ENCODE data around the gene PDE7B.

The PDE7B gene

DNA sequence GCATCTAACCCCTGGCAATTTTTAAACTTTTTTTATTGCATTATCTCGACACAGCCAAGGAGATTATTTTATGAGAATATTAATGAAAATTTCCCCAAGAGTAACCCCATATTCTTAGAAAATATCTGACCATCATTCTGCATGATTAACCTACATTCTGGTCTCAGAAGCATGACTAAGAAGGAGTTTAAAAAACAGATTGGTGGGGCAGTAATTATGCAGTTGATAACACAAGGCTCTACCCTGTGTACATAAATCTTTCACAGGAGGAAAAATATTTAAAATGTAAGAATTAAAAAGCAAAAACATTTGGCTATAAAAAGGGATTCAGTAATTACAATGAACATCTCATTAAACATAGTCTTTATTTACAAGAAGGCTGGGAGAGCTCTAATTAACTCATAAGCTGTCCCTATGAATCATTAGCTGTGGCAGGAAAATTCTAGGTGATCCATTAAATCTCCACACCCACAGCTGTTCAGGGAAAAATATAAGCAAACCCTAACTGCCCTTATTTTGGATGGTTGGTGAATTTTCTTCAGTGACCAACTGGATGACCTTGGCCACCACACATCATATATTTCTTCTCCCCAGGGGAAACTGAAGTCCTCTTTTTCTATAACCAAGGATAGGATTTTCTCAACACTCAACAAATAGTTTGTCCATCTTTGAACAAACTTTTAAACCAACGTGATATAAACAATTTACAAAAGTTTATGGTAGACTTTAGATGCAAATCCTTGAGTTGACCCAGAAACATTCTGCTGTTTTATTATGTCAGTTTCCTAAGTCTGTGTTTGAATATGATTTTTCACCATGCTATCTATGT lies 59.5 kb downstream of the PDE7B start:
- Histone ChIP-seq H3K4me3 (ENCODE audit: low read depth in 1 of 2, low read length in 2 of 2) (no peak overlapping the region), H3K9me3 (ENCODE audit: low read length) (no peaks in the 10 kb centered on the region), H3K36me3 (ENCODE audit: insufficient read depth, low read length) (no peaks in the 10 kb centered on the region), H3K27me3 (ENCODE audit: control insufficient read depth in 1 of 2, insufficient read depth in 2 of 2, low read length in 2 of 2) (no peaks in the 10 kb centered on the region), H3K9ac (ENCODE audit: low read length) (no peak overlapping the region), H3K27ac (ENCODE audit: low read depth, low read length) (no peak overlapping the region), H3K4me1 (ENCODE audit: insufficient read depth, low read length) (no peaks in the 10 kb centered on the region)

DNA sequence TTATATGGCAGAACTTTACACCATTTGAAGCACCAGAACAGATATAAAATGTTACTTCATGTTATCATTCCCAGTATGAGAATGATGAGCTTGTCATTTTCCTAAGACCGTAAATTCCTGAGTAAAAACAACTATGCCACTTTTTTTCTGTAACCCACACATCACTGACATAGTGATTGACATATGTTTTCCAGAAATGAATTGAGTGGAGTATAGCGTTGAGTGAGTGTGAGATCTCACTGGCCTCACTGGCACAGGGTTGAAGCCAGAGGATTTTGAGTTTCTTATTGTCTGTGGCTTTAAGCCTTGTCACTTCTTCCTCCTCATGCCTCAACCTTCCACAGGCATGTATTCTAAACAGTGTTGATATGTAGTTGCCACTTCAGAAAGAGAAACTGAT lies 62.3 kb downstream of the PDE7B start:
- no peak overlapping the region for H3K9ac ChIP-seq (ENCODE audit: low read length)
- no peak overlapping the region for H3K27ac ChIP-seq (ENCODE audit: low read depth, low read length)
- H3K9me3 ChIP-seq (ENCODE audit: low read length), result no peaks in the 10 kb centered on the region
- H3K4me3 ChIP-seq (ENCODE audit: low read depth in 1 of 2, low read length in 2 of 2), result no peak overlapping the region
- H3K27me3 ChIP-seq (ENCODE audit: control insufficient read depth in 1 of 2, insufficient read depth in 2 of 2, low read length in 2 of 2), result peaks cover 0 to 7% of the 10 kb centered on the region in 2 donors
- no peaks in the 10 kb centered on the region for H3K4me1 ChIP-seq (ENCODE audit: insufficient read depth, low read length)
- H3K36me3 ChIP-seq (ENCODE audit: insufficient read depth, low read length), result no peaks in the 10 kb centered on the region

DNA sequence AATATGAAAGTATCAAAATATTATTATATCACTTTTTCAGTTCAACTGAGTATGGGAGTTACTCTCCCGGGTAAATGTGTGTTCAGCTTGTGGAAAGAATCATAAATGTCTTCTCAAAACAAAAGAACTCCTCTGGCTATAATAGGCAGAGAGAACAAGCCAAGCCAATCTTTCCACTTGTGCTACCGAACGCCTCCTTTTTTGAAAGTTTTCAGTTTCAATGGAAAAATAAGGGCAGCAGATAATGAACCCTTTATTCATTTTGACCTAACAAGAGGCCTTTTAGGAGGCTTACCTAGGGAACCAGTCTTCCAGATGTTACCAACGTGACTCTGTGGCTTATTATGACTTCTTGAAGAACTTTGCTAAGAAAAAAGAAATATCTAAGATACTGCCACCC lies 67.5 kb downstream of the PDE7B start:
- peaks cover 22% of the 10 kb centered on the region for H3K4me1 ChIP-seq (ENCODE audit: insufficient read depth, low read length)
- no peak overlapping the region for H3K4me3 ChIP-seq (ENCODE audit: low read depth in 1 of 2, low read length in 2 of 2)
- no peak overlapping the region for H3K27ac ChIP-seq (ENCODE audit: low read depth, low read length)
- no peaks in the 10 kb centered on the region for H3K9me3 ChIP-seq (ENCODE audit: low read length)
- no peak overlapping the region for H3K9ac ChIP-seq (ENCODE audit: low read length)
- peaks cover 0 to 7% of the 10 kb centered on the region in 2 donors for H3K27me3 ChIP-seq (ENCODE audit: control insufficient read depth in 1 of 2, insufficient read depth in 2 of 2, low read length in 2 of 2)
- H3K36me3 ChIP-seq (ENCODE audit: insufficient read depth, low read length), result no peaks in the 10 kb centered on the region

- peaks cover 22% of the 10 kb centered on the region for H3K4me1 ChIP-seq (ENCODE audit: insufficient read depth, low read length)
- peaks cover 0 to 7% of the 10 kb centered on the region in 2 donors for H3K27me3 ChIP-seq (ENCODE audit: control insufficient read depth in 1 of 2, insufficient read depth in 2 of 2, low read length in 2 of 2)
- no peaks in the 10 kb centered on the region for H3K36me3 ChIP-seq (ENCODE audit: insufficient read depth, low read length)
- no peaks in the 10 kb centered on the region for H3K9me3 ChIP-seq (ENCODE audit: low read length)
- H3K27ac ChIP-seq (ENCODE audit: low read depth, low read length), result no peak overlapping the region
- H3K9ac ChIP-seq (ENCODE audit: low read length), result no peak overlapping the region
- H3K4me3 ChIP-seq (ENCODE audit: low read depth in 1 of 2, low read length in 2 of 2), result no peak overlapping the region
Observed at GRCh38 chr6:135920689-135921088, 69.2 kb downstream of the PDE7B start.

GRCh38 chr6:135921188-135921587 lies 69.7 kb downstream of the PDE7B start:
- Histone ChIP-seq H3K36me3 (ENCODE audit: insufficient read depth, low read length) (no peaks in the 10 kb centered on the region), H3K9ac (ENCODE audit: low read length) (no peak overlapping the region), H3K9me3 (ENCODE audit: low read length) (no peaks in the 10 kb centered on the region), H3K27ac (ENCODE audit: low read depth, low read length) (no peak overlapping the region), H3K4me3 (ENCODE audit: low read depth in 1 of 2, low read length in 2 of 2) (no peak overlapping the region), H3K27me3 (ENCODE audit: control insufficient read depth in 1 of 2, insufficient read depth in 2 of 2, low read length in 2 of 2) (peaks cover 0 to 7% of the 10 kb centered on the region in 2 donors), H3K4me1 (ENCODE audit: insufficient read depth, low read length) (peaks cover 22% of the 10 kb centered on the region)

DNA sequence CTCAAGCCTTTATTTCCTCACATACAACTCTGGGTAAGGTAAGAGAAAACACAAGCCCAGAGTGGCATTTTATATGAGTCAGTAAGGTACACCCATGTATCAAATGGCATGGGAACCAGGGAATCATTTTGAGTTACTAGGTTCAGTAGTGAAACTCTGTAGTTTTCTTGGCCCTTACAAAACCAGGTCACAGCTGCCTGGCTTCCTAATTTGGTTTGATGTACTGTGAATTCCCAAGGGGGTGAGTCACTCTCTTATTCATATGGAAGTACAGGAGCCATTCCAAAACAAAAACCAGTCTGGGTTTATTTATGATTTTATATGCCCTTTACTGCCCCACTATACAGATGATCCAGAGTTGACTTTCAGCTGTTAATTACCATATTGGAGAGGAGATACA lies 70.7 kb downstream of the PDE7B start:
- peaks cover 22% of the 10 kb centered on the region for H3K4me1 ChIP-seq (ENCODE audit: insufficient read depth, low read length)
- peaks cover 0 to 6% of the 10 kb centered on the region in 2 donors for H3K27me3 ChIP-seq (ENCODE audit: control insufficient read depth in 1 of 2, insufficient read depth in 2 of 2, low read length in 2 of 2)
- H3K9me3 ChIP-seq (ENCODE audit: low read length), result no peaks in the 10 kb centered on the region
- H3K27ac ChIP-seq (ENCODE audit: low read depth, low read length), result no peak overlapping the region
- H3K36me3 ChIP-seq (ENCODE audit: insufficient read depth, low read length), result no peaks in the 10 kb centered on the region
- H3K9ac ChIP-seq (ENCODE audit: low read length), result no peak overlapping the region
- no peak overlapping the region for H3K4me3 ChIP-seq (ENCODE audit: low read depth in 1 of 2, low read length in 2 of 2)

GRCh38 chr6:135922746-135923145 lies 71.2 kb downstream of the PDE7B start:
- H3K27ac ChIP-seq (ENCODE audit: low read depth, low read length), result no peak overlapping the region
- H3K9me3 ChIP-seq (ENCODE audit: low read length), result no peaks in the 10 kb centered on the region
- peaks cover 22% of the 10 kb centered on the region for H3K4me1 ChIP-seq (ENCODE audit: insufficient read depth, low read length)
- H3K9ac ChIP-seq (ENCODE audit: low read length), result no peak overlapping the region
- H3K27me3 ChIP-seq (ENCODE audit: control insufficient read depth in 1 of 2, insufficient read depth in 2 of 2, low read length in 2 of 2), result no peaks in the 10 kb centered on the region
- H3K36me3 ChIP-seq (ENCODE audit: insufficient read depth, low read length), result no peaks in the 10 kb centered on the region
- no peak overlapping the region for H3K4me3 ChIP-seq (ENCODE audit: low read depth in 1 of 2, low read length in 2 of 2)

GRCh38 chr6:135932651-135933050 lies 81.2 kb downstream of the PDE7B start:
- Histone ChIP-seq H3K4me3 (ENCODE audit: low read depth in 1 of 2, low read length in 2 of 2) (no peak overlapping the region), H3K36me3 (ENCODE audit: insufficient read depth, low read length) (no peaks in the 10 kb centered on the region), H3K9ac (ENCODE audit: low read length) (no peak overlapping the region), H3K27ac (ENCODE audit: low read depth, low read length) (no peak overlapping the region), H3K27me3 (ENCODE audit: control insufficient read depth in 1 of 2, insufficient read depth in 2 of 2, low read length in 2 of 2) (no peaks in the 10 kb centered on the region), H3K4me1 (ENCODE audit: insufficient read depth, low read length) (no peaks in the 10 kb centered on the region), H3K9me3 (ENCODE audit: low read length) (no peaks in the 10 kb centered on the region)

GRCh38 chr6:135935941-135936601 lies 84.6 kb downstream of the PDE7B start:
- no peak overlapping the region for H3K27ac ChIP-seq (ENCODE audit: low read depth, low read length)
- H3K27me3 ChIP-seq (ENCODE audit: control insufficient read depth in 1 of 2, insufficient read depth in 2 of 2, low read length in 2 of 2), result no peaks in the 10 kb centered on the region
- H3K9ac ChIP-seq (ENCODE audit: low read length), result no peak overlapping the region

DNA sequence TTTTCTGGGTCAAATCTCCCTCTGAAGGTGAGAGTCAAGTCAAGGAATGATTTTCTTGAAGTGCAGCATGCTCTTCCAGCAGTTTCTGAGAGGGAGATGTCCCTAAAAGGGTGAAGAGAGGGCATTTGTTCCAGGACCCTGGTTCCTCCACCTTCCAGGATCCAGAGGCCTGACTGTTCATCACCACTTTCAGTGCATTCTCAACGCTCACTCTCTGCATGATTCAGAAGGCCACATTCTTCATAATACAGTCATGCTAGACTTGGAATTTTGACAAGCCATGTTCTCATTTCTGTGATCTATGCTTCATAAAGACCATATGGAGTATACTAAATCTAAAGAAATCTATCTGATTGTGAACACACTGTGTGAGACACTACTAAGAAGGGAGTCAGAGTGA lies 85.1 kb downstream of the PDE7B start:
- Histone ChIP-seq H3K27ac (ENCODE audit: low read depth, low read length) (no peak overlapping the region), H3K9ac (ENCODE audit: low read length) (no peak overlapping the region), H3K27me3 (ENCODE audit: control insufficient read depth in 1 of 2, insufficient read depth in 2 of 2, low read length in 2 of 2) (no peaks in the 10 kb centered on the region), H3K4me3 (ENCODE audit: low read depth in 1 of 2, low read length in 2 of 2) (no peak overlapping the region), H3K4me1 (ENCODE audit: insufficient read depth, low read length) (no peaks in the 10 kb centered on the region), H3K36me3 (ENCODE audit: insufficient read depth, low read length) (no peaks in the 10 kb centered on the region), H3K9me3 (ENCODE audit: low read length) (no peaks in the 10 kb centered on the region)

More at GRCh38 chr6:135935941-135936601, 84.6 kb downstream of the PDE7B start:
- Histone ChIP-seq H3K4me3 (ENCODE audit: low read depth in 1 of 2, low read length in 2 of 2) (no peak overlapping the region), H3K9me3 (ENCODE audit: low read length) (no peaks in the 10 kb centered on the region), H3K36me3 (ENCODE audit: insufficient read depth, low read length) (no peaks in the 10 kb centered on the region), H3K4me1 (ENCODE audit: insufficient read depth, low read length) (no peaks in the 10 kb centered on the region)

DNA sequence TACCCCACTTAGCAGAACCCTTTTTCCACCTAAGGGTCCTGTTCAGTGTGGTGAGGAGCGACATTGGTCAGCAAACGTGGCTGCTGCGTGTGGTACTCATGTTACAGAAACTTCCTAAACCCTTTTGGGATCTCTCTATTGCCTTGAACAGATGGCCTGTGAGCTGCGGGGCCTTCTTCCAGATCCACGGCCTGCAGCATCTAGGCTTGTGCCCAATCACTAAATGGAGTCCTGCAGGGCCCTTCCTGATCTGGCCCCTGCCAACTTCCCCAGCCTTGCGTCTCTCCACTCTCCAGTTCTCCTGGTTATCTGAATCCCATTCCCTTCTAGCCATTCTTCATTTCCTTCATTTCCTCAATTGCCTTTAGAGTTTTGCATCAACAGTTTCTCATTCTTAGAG lies 85.6 kb downstream of the PDE7B start:
- no peak overlapping the region for H3K9ac ChIP-seq (ENCODE audit: low read length)
- H3K36me3 ChIP-seq (ENCODE audit: insufficient read depth, low read length), result no peaks in the 10 kb centered on the region
- H3K27me3 ChIP-seq (ENCODE audit: control insufficient read depth in 1 of 2, insufficient read depth in 2 of 2, low read length in 2 of 2), result no peaks in the 10 kb centered on the region
- no peak overlapping the region for H3K4me3 ChIP-seq (ENCODE audit: low read depth in 1 of 2, low read length in 2 of 2)
- H3K27ac ChIP-seq (ENCODE audit: low read depth, low read length), result no peak overlapping the region
- H3K4me1 ChIP-seq (ENCODE audit: insufficient read depth, low read length), result no peaks in the 10 kb centered on the region
- H3K9me3 ChIP-seq (ENCODE audit: low read length), result no peaks in the 10 kb centered on the region
